Smooth muscle cell (in vitro differentiated cells): ENCODE data around the gene NFATC1. TPM values are rescaled to one million over a fixed set of nuclear protein-coding genes. Genes with fewer than 3 reads are reported as not detected.

ENCODE experiments used
- DNase-seq: peaks from one replicate; lab custom pipeline; 2025; ENCODE audit not compliant: unreplicated experiment; lab: John Stamatoyannopoulos, UW
- H2AFZ ChIP-seq: fragments of 200-600 bp; sonication (generic); 2 replicates; pipeline ENCODE4 v1.6.0; 2016; ENCODE audit warnings: antibody characterized with exemption, low read depth, mild to moderate bottlenecking
- H3F3A ChIP-seq: fragments of 200-600 bp; sonication (generic); 2 replicates; pipeline ENCODE4 v1.6.0; 2017; ENCODE audit warnings: antibody characterized with exemption, low read depth
- H3K27ac ChIP-seq: fragments of 200-600 bp; sonication (generic); 2 replicates; pipeline ENCODE4 v1.5.1; 2016; ENCODE audit warnings: low read depth, mild to moderate bottlenecking
- H3K27me3 ChIP-seq: fragments of 200-600 bp; sonication (generic); 2 replicates; pipeline ENCODE4 v1.6.1; 2016; ENCODE audit warnings: low read depth, mild to moderate bottlenecking
- H3K36me3 ChIP-seq: fragments of 200-600 bp; sonication (generic); 2 replicates; pipeline ENCODE4 v1.5.1; 2016; ENCODE audit warnings: low read depth
- H3K4me1 ChIP-seq: fragments of 200-600 bp; sonication (generic); 2 replicates; pipeline ENCODE4 v1.5.1; 2016; ENCODE audit warnings: low read depth
- H3K4me2 ChIP-seq: fragments of 200-600 bp; sonication (generic); 2 replicates; pipeline ENCODE4 v1.6.0; 2016; ENCODE audit warnings: mild to moderate bottlenecking
- H3K4me3 ChIP-seq: fragments of 200-600 bp; sonication (generic); 2 replicates; pipeline ENCODE4 v1.5.1; 2016; ENCODE audit warnings: mild to moderate bottlenecking
- H3K79me2 ChIP-seq: fragments of 200-600 bp; sonication (generic); 2 replicates; pipeline ENCODE4 v1.6.0; 2016; ENCODE audit warnings: low read depth, mild to moderate bottlenecking
- H3K9ac ChIP-seq: fragments of 200-600 bp; sonication (generic); 2 replicates; pipeline ENCODE4 v1.6.0; 2016; ENCODE audit warnings: low read depth
- H3K9me3 ChIP-seq: fragments of 200-600 bp; sonication (generic); replicated peaks from 2 replicates; pipeline ENCODE4 v1.5.1; 2016; ENCODE audit warnings: low read depth
- H4K20me1 ChIP-seq: fragments of 200-600 bp; sonication (generic); 2 replicates; pipeline ENCODE4 v1.6.0; 2016; ENCODE audit warnings: low read depth
- CTCF ChIP-seq: fragments of 200-600 bp; sonication (generic); IDR thresholded peaks from 2 replicates; pipeline ENCODE4 v1.5.1; 2017; ENCODE audit warnings: borderline replicate concordance, mild to moderate bottlenecking, antibody characterized with exemption; ENCODE audit not compliant: insufficient read depth, poor library complexity, severe bottlenecking
- WGBS: methylation state at CpG from one replicate; pipeline ENCODE4 v1.1.7; 2016; ENCODE audit warnings: low lambda C conversion rate; 5-methylcytosine and 5-hydroxymethylcytosine counted together
- polyA plus RNA-seq: library from polyadenylated mRNA; unstranded; fragments of >200 nt; fragmentation: Nextera tagmentation; extraction: Ambion mirVana; gene quantifications from 2 replicates; pipeline ENCODE4 v1.2.1, GENCODE V29; 2016
- total RNA-seq: library from RNA; depleted of rRNA; stranded (reverse); fragments of >200 nt; gene quantifications from 2 replicates; pipeline ENCODE4 v1.2.3, GENCODE V29; 2014

Gene NFATC1
- total and polyA plus RNA-seq, 2 experiments from 2014 or later = 13.1 to 19.2 TPM

DNA sequence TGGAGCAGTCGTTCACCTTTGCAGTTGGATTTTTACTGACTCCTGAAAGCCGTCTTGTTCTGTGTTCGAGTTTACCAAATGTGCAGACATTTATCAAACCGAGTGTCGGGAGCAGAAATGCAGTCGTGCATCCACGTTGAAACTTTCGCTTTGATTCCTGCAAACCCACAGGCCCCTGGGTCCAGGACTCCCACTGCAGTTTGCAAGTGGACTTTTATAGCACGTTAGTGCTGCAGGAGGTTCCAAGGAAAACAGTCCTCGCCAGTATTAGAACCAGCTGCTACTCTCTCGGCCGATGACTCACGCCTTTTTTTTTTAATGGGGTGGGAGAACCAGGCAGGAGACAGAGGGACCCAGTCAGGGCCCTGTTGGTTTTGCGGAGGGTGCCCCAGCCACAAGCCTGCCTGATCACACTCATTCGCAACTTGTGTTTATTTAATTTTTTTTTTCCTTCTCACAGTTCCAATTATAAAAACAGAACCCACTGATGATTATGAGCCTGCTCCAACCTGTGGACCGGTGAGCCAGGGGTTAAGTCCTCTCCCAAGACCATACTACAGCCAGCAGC is 90.1 kb downstream of the NFATC1 start:
- DNase-seq = no peak
- H3K27ac ChIP-seq = peak overlapping the region; percentile 96
- H3K36me3 ChIP-seq = no peaks in the 10 kb centered on the region
- H3F3A ChIP-seq = no peaks in the 10 kb centered on the region
- H2AFZ ChIP-seq = no peak overlapping the region
- WGBS = 19% methylated on average over 16 of the region's 16 CpGs
- no peaks in the 10 kb centered on the region for H3K27me3 ChIP-seq
- H3K4me1 ChIP-seq = peaks cover 9% of the 10 kb centered on the region
- H4K20me1 ChIP-seq = no peaks in the 10 kb centered on the region
- no peak for TF ChIP-seq CTCF
- H3K9me3 ChIP-seq = no peaks in the 10 kb centered on the region
- H3K9ac ChIP-seq = peak overlapping the region; percentile 78
- H3K4me3 ChIP-seq = peak overlapping the region; percentile 14
- peak overlapping the region; percentile 82 for H3K4me2 ChIP-seq
- no peaks in the 10 kb centered on the region for H3K79me2 ChIP-seq

GRCh38 chr18:79486356-79487182 is 90.8 kb downstream of the NFATC1 start:
- Histone ChIP-seq H3K36me3 (no peaks in the 10 kb centered on the region), H3K27ac (peak overlapping the region; percentile 96), H2AFZ (no peak overlapping the region), H3K4me2 (peak overlapping the region; percentile 21), H3K4me1 (peaks cover 9% of the 10 kb centered on the region), H3K27me3 (no peaks in the 10 kb centered on the region), H3K4me3 (no peak overlapping the region), H3K9ac (no peak overlapping the region), H3F3A (no peaks in the 10 kb centered on the region), H3K79me2 (no peaks in the 10 kb centered on the region), H3K9me3 (no peaks in the 10 kb centered on the region), H4K20me1 (no peaks in the 10 kb centered on the region)
- no peak for DNase-seq
- no peak for TF ChIP-seq CTCF
- WGBS = 90% methylated on average over 64 of the region's 69 CpGs

DNA sequence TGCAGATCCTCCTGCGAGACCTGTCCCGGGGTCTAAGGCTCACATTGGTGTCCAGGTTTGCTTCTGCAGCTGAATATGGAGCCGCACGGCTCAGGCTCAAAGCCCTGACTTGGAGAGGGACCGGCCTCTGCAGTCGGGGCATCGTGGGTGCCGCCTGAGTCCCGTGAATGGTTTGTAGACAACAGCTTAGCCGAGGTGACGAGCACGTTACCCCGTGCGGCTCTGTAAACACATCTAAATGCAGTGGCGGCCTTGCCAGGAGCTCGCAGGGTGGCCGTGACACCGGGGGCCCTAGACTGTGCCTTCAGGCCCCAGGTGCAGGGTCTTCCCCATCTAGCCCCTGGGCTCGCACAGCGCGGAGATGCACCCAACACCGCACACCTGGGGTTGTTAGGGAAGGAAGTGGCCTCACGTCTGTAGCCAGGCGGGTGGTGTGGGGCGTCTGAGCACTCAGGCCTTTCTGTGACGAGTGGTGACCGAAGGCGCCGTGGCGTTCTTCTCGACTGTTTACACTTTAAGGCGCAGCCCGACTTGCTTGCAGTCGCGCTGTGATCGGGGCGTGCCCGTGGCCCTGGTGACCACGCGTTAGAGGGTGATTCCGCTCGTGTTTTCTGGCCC is 91.6 kb downstream of the NFATC1 start:
- Histone ChIP-seq H3K36me3 (no peaks in the 10 kb centered on the region), H3K4me2 (no peak overlapping the region), H4K20me1 (no peaks in the 10 kb centered on the region), H3K27ac (no peak overlapping the region), H3F3A (no peaks in the 10 kb centered on the region), H3K79me2 (no peaks in the 10 kb centered on the region), H3K4me1 (peaks cover 9% of the 10 kb centered on the region), H3K9me3 (no peaks in the 10 kb centered on the region), H2AFZ (no peak overlapping the region), H3K9ac (no peak overlapping the region), H3K27me3 (no peaks in the 10 kb centered on the region), H3K4me3 (no peak overlapping the region)
- TF ChIP-seq CTCF = no peak
- WGBS = 98% methylated on average over 42 of the region's 42 CpGs
- no peak for DNase-seq
